ENCODE data around the gene TOE1. TPM values are rescaled to one million over a fixed set of nuclear protein-coding genes. Genes with fewer than 3 reads are reported as not detected.

The TOE1 gene
- polyA plus RNA-seq, 1 donor from 2014 or later: 16.8 TPM

GRCh38 chr1:45317166-45317565 is 22.8 kb upstream of the TOE1 start:
- no peaks in the 10 kb centered on the region for H3K9me3 ChIP-seq (ENCODE audit: low read length)
- H4K20me1 ChIP-seq (ENCODE audit: insufficient read depth): no peaks in the 10 kb centered on the region
- no peaks in the 10 kb centered on the region for H3K36me3 ChIP-seq (ENCODE audit: insufficient read depth, low read length)
- H3K9ac ChIP-seq (ENCODE audit: low read length): no peak overlapping the region
- H3K27me3 ChIP-seq (ENCODE audit: insufficient read depth, low read depth, low read length): no peaks in the 10 kb centered on the region
- no peaks in the 10 kb centered on the region for H3F3A ChIP-seq (ENCODE audit: insufficient read depth, low read length, poor library complexity, severe bottlenecking)
- no peaks in the 10 kb centered on the region for H3K79me2 ChIP-seq (replicated peaks; ENCODE audit: insufficient read depth, low read length)
- no peaks in the 10 kb centered on the region for H3K9me2 ChIP-seq (ENCODE audit: insufficient read depth, low read length)
- H2AFZ ChIP-seq (ENCODE audit: low read depth, low read length): no peak overlapping the region
- no peak overlapping the region for H3K27ac ChIP-seq (ENCODE audit: low read length)
- TF ChIP-seq POLR2AphosphoS5 (IDR thresholded peaks at IDR 0.05) (no peak), CTCF (IDR thresholded peaks at IDR 0.05; ENCODE audit: poor library complexity, severe bottlenecking) (no peak), RAD21 (conservative IDR thresholded peaks at IDR 0.05) (no peak), TAF1 (IDR thresholded peaks at IDR 0.05; ENCODE audit: low read depth) (no peak), SMC3 (conservative IDR thresholded peaks at IDR 0.05; ENCODE audit: poor library complexity) (no peak), MXI1 (conservative IDR thresholded peaks at IDR 0.05; ENCODE audit: poor library complexity, severe bottlenecking) (no peak), EZH2 (IDR thresholded peaks at IDR 0.05; ENCODE audit: borderline replicate concordance, insufficient read depth, low read length, poor library complexity, severe bottlenecking) (no peak), REST (IDR thresholded peaks at IDR 0.05; ENCODE audit: borderline replicate concordance) (no peak), EP300 (conservative IDR thresholded peaks at IDR 0.05; ENCODE audit: poor library complexity, severe bottlenecking) (no peak)
- no peak overlapping the region for H3K4me2 ChIP-seq (ENCODE audit: low read length)
- H3K4me3 ChIP-seq (ENCODE audit: low read length): no peak overlapping the region

GRCh38 chr1:45319761-45320160 is 20.2 kb upstream of the TOE1 start:
- no peaks in the 10 kb centered on the region for H4K20me1 ChIP-seq (ENCODE audit: insufficient read depth)
- no peaks in the 10 kb centered on the region for H3K9me2 ChIP-seq (ENCODE audit: insufficient read depth, low read length)
- no peak overlapping the region for H2AFZ ChIP-seq (ENCODE audit: low read depth, low read length)
- H3K4me2 ChIP-seq (ENCODE audit: low read length): no peak overlapping the region
- H3K36me3 ChIP-seq (ENCODE audit: insufficient read depth, low read length): no peaks in the 10 kb centered on the region
- H3F3A ChIP-seq (ENCODE audit: insufficient read depth, low read length, poor library complexity, severe bottlenecking): no peaks in the 10 kb centered on the region
- H3K9ac ChIP-seq (ENCODE audit: low read length): no peak overlapping the region
- H3K79me2 ChIP-seq (replicated peaks; ENCODE audit: insufficient read depth, low read length): no peaks in the 10 kb centered on the region
- TF ChIP-seq RAD21 (conservative IDR thresholded peaks at IDR 0.05) (no peak), POLR2AphosphoS5 (IDR thresholded peaks at IDR 0.05) (no peak), SMC3 (conservative IDR thresholded peaks at IDR 0.05; ENCODE audit: poor library complexity) (no peak), CTCF (IDR thresholded peaks at IDR 0.05; ENCODE audit: poor library complexity, severe bottlenecking) (no peak), EZH2 (IDR thresholded peaks at IDR 0.05; ENCODE audit: borderline replicate concordance, insufficient read depth, low read length, poor library complexity, severe bottlenecking) (no peak)
- no peak overlapping the region for H3K27ac ChIP-seq (ENCODE audit: low read length)
- no peak overlapping the region for H3K4me3 ChIP-seq (ENCODE audit: low read length)
- no peaks in the 10 kb centered on the region for H3K9me3 ChIP-seq (ENCODE audit: low read length)
- H3K27me3 ChIP-seq (ENCODE audit: insufficient read depth, low read depth, low read length): no peaks in the 10 kb centered on the region

All from neural cell (in vitro differentiated cells).